ENCODE results near the gene ARID1B.
A peak's percentile ranks its signal among the peaks of the same experiment; 100 is the strongest.

- TF ChIP-seq POLR2A (conservative IDR thresholded peaks at IDR 0.05) (no peak), ZNF274 (IDR thresholded peaks at IDR 0.05; ENCODE audit: borderline replicate concordance, low read depth, low read length) (no peak), MAX (CRISPR knock-in tag; IDR thresholded peaks at IDR 0.05) (peak; percentile 58; the same call in 1 of the 2 replicates), MAFF (IDR thresholded peaks at IDR 0.05; ENCODE audit: low read length) (no peak), USF2 (CRISPR knock-in tag; IDR thresholded peaks at IDR 0.05) (no peak), ZNF174 (CRISPR knock-in tag; IDR thresholded peaks at IDR 0.05) (no peak), GABPB1 (CRISPR knock-in tag; IDR thresholded peaks at IDR 0.05) (no peak), CEBPB (tag; IDR thresholded peaks at IDR 0.05) (no peak), TAF1 (IDR thresholded peaks at IDR 0.05; ENCODE audit: control insufficient read depth, extremely low read depth, insufficient read depth, low read length, severe bottlenecking) (no peak), TCF7L2 (IDR thresholded peaks at IDR 0.05; ENCODE audit: low read depth, low read length) (no peak), RCOR1 (IDR thresholded peaks at IDR 0.05; ENCODE audit: borderline replicate concordance in 1 of 2, low read depth in 2 of 2, low read length in 2 of 2) (no peak), TAF9B (IDR thresholded peaks at IDR 0.05; ENCODE audit: partially characterized antibody) (no peak), XRCC3 (IDR thresholded peaks at IDR 0.05) (no peak), MEF2A (IDR thresholded peaks at IDR 0.05; ENCODE audit: control insufficient read depth, low read depth, low read length) (no peak)
These were observed 31.9 kb downstream of the ARID1B start for GRCh38 chr6:156809034-156809433.
